NB4 (cell line): ENCODE data around the gene HMGN2.

ENCODE experiments used
- CTCF ChIP-seq: IDR thresholded peaks from one replicate; pipeline ENCODE4 v1.5.1; 2012; ENCODE audit warnings: low read depth, low read length
- MYC ChIP-seq: IDR thresholded peaks from 2 replicates; pipeline ENCODE4 v1.6.1; 2011; ENCODE audit warnings: low read depth, low read length
- POLR2A ChIP-seq: IDR thresholded peaks from 2 replicates; pipeline ENCODE4 v1.6.1; 2011; ENCODE audit warnings: mild to moderate bottlenecking; ENCODE audit not compliant: insufficient read length; ENCODE audit errors: extremely low read depth
- TF ChIP-seq, protein P1 (sequence below): IDR thresholded peaks from 2 replicates; pipeline ENCODE4 v1.6.1; 2011; ENCODE audit warnings: low read depth, low read length

DNA sequence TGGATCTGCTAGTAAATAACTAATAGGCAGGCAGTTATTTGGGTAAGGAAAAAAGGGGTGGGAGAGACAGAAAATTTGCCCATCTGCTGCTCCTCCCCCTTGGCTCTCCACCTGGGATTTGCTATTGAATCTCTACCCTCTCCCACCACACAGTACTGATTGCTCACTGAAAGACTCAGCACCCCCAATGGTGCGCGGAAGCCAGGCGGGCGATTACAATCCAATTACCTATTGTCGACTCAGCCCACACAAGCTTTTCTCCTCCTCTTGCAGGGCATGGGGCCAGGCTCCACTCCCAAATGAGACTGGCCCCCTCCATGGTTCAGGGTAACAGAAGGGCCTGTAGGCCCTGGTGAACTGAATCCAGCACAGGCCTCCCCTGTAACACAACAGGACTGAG, 2.7 kb upstream of the HMGN2 start:
- TF ChIP-seq CTCF (no peak), POLR2A (no peak), MYC (no peak)
- TF ChIP-seq, protein P1, sequence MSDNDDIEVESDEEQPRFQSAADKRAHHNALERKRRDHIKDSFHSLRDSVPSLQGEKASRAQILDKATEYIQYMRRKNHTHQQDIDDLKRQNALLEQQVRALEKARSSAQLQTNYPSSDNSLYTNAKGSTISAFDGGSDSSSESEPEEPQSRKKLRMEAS = no peak
